ENCODE measurements around the gene PROCR.
"Not testable (repeated sequence)": the region's sequence is repeated elsewhere in the genome, so short reads cannot be mapped to it uniquely, and the experiment has no call there.

Gene PROCR

GRCh38 chr20:35156978-35157377 lies 14.9 kb upstream of the PROCR start:
- in situ Hi-C loops (cut with HindIII; ENCODE audit: low sequenced_read_pairs) = no loop called here
- H3K4me3 ChIP-seq (ENCODE audit: low read depth, low read length) = no peak overlapping the region
- no peak for DNase-seq (ENCODE audit: low read depth, low spot score)
- no peak for TF ChIP-seq CTCF (IDR thresholded peaks at IDR 0.05; ENCODE audit: low read depth, low read length)

GRCh38 chr20:35160341-35160740 lies 11.5 kb upstream of the PROCR start:
- in situ Hi-C loops (cut with HindIII; ENCODE audit: low sequenced_read_pairs); H3K4me3 ChIP-seq (ENCODE audit: low read depth, low read length); DNase-seq (ENCODE audit: low read depth, low spot score): not testable (repeated sequence)

- H3K4me3 ChIP-seq (ENCODE audit: low read depth, low read length); DNase-seq (ENCODE audit: low read depth, low spot score); in situ Hi-C loops (cut with HindIII; ENCODE audit: low sequenced_read_pairs): not testable (repeated sequence)
Measured at GRCh38 chr20:35164531-35164930, 7.3 kb upstream of the PROCR start.

GRCh38 chr20:35165221-35166185 lies 6.4 kb upstream of the PROCR start:
- TF ChIP-seq CTCF (IDR thresholded peaks at IDR 0.05; ENCODE audit: low read depth, low read length) = no peak
- in situ Hi-C loops (cut with HindIII; ENCODE audit: low sequenced_read_pairs) = no loop called here
- no peak for DNase-seq (ENCODE audit: low read depth, low spot score)
- no peak overlapping the region for H3K4me3 ChIP-seq (ENCODE audit: low read depth, low read length)

- DNase-seq (ENCODE audit: low read depth, low spot score) = no peak
- in situ Hi-C loops (cut with HindIII; ENCODE audit: low sequenced_read_pairs) = no loop called here
- H3K4me3 ChIP-seq (ENCODE audit: low read depth, low read length) = no peak overlapping the region
- TF ChIP-seq CTCF (IDR thresholded peaks at IDR 0.05; ENCODE audit: low read depth, low read length) = no peak
Measured at GRCh38 chr20:35166242-35166830, 5.5 kb upstream of the PROCR start.

- no peak for TF ChIP-seq CTCF (IDR thresholded peaks at IDR 0.05; ENCODE audit: low read depth, low read length)
- in situ Hi-C loops (cut with HindIII; ENCODE audit: low sequenced_read_pairs) = no loop called here
- H3K4me3 ChIP-seq (ENCODE audit: low read depth, low read length) = no peak overlapping the region
- no peak for DNase-seq (ENCODE audit: low read depth, low spot score)
Measured at GRCh38 chr20:35167787-35168186, 4.1 kb upstream of the PROCR start.

- H3K4me3 ChIP-seq (ENCODE audit: low read depth, low read length); DNase-seq (ENCODE audit: low read depth, low spot score); in situ Hi-C loops (cut with HindIII; ENCODE audit: low sequenced_read_pairs): not testable (repeated sequence)
Measured at GRCh38 chr20:35168701-35169409, 3.0 kb upstream of the PROCR start.

GRCh38 chr20:35171438-35171752 lies 477 bp upstream of the PROCR start:
- no peak for DNase-seq (ENCODE audit: low read depth, low spot score)
- in situ Hi-C loops (cut with HindIII; ENCODE audit: low sequenced_read_pairs) = no loop called here
- no peak for TF ChIP-seq CTCF (IDR thresholded peaks at IDR 0.05; ENCODE audit: low read depth, low read length)
- peak overlapping the region; percentile 49 for H3K4me3 ChIP-seq (ENCODE audit: low read depth, low read length)
